ENCODE results near the gene E2F7. TPM values are rescaled to one million over a fixed set of nuclear protein-coding genes. Genes with fewer than 3 reads are reported as not detected.

Gene E2F7
- polyA plus RNA-seq, 1 donor from 2014 or later = 0.48 TPM

DNA sequence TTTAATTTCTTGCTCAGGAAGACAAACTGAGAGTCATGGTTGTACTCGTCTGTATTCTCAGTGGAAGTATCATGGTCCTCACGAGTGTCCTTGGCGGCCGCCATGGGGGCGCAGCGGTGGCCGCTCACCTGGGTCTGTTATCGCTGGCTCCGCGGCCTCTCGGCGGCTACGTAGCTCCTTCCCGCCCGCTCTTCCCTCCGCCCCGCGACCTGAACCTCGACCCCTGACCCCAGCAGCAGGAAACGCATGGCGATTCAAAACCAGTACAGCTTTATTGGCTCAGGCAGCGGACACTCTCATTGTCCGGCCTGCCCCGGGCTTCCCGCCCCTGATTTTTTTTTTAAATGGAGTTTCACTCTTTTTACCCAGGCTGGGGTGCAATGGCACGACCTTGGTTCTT is 80.8 kb downstream of the E2F7 start:
- Histone ChIP-seq H3K9me2 (ENCODE audit: insufficient read depth, low read length) (no peaks in the 10 kb centered on the region), H2AFZ (ENCODE audit: low read depth, low read length) (no peak overlapping the region), H4K20me1 (ENCODE audit: insufficient read depth) (no peaks in the 10 kb centered on the region), H3K36me3 (ENCODE audit: insufficient read depth, low read length) (no peaks in the 10 kb centered on the region), H3K4me3 (ENCODE audit: low read length) (no peak overlapping the region), H3K4me2 (ENCODE audit: low read length) (no peak overlapping the region), H3K9me3 (ENCODE audit: low read length) (no peaks in the 10 kb centered on the region), H3F3A (ENCODE audit: insufficient read depth, low read length, poor library complexity, severe bottlenecking) (no peaks in the 10 kb centered on the region), H3K27me3 (ENCODE audit: insufficient read depth, low read depth, low read length) (no peaks in the 10 kb centered on the region), H3K79me2 (replicated peaks; ENCODE audit: insufficient read depth, low read length) (no peaks in the 10 kb centered on the region), H3K27ac (ENCODE audit: low read length) (no peak overlapping the region), H3K9ac (ENCODE audit: low read length) (no peak overlapping the region)
- no peak for TF ChIP-seq SMC3 (conservative IDR thresholded peaks at IDR 0.05; ENCODE audit: poor library complexity)
- no peak for TF ChIP-seq CTCF (IDR thresholded peaks at IDR 0.05; ENCODE audit: poor library complexity, severe bottlenecking)
- TF ChIP-seq RAD21 (conservative IDR thresholded peaks at IDR 0.05) = no peak
- no peak for TF ChIP-seq POLR2AphosphoS5 (IDR thresholded peaks at IDR 0.05)
- no peak for TF ChIP-seq MXI1 (conservative IDR thresholded peaks at IDR 0.05; ENCODE audit: poor library complexity, severe bottlenecking)
- no peak for TF ChIP-seq EP300 (conservative IDR thresholded peaks at IDR 0.05; ENCODE audit: poor library complexity, severe bottlenecking)
- no peak for TF ChIP-seq EZH2 (IDR thresholded peaks at IDR 0.05; ENCODE audit: borderline replicate concordance, insufficient read depth, low read length, poor library complexity, severe bottlenecking)
- TF ChIP-seq REST (IDR thresholded peaks at IDR 0.05; ENCODE audit: borderline replicate concordance) = no peak
- TF ChIP-seq TAF1 (IDR thresholded peaks at IDR 0.05; ENCODE audit: low read depth) = no peak

GRCh38 chr12:76983420-76983819 is 81.9 kb downstream of the E2F7 start:
- no peaks in the 10 kb centered on the region for H3K36me3 ChIP-seq (ENCODE audit: insufficient read depth, low read length)
- H2AFZ ChIP-seq (ENCODE audit: low read depth, low read length) = no peak overlapping the region
- H3K9ac ChIP-seq (ENCODE audit: low read length) = no peak overlapping the region
- no peak overlapping the region for H3K27ac ChIP-seq (ENCODE audit: low read length)
- no peaks in the 10 kb centered on the region for H3K9me3 ChIP-seq (ENCODE audit: low read length)
- H3K4me2 ChIP-seq (ENCODE audit: low read length) = no peak overlapping the region
- H4K20me1 ChIP-seq (ENCODE audit: insufficient read depth) = no peaks in the 10 kb centered on the region
- H3K4me3 ChIP-seq (ENCODE audit: low read length) = no peak overlapping the region
- no peaks in the 10 kb centered on the region for H3F3A ChIP-seq (ENCODE audit: insufficient read depth, low read length, poor library complexity, severe bottlenecking)
- H3K9me2 ChIP-seq (ENCODE audit: insufficient read depth, low read length) = no peaks in the 10 kb centered on the region
- TF ChIP-seq CTCF (IDR thresholded peaks at IDR 0.05; ENCODE audit: poor library complexity, severe bottlenecking) (no peak), RAD21 (conservative IDR thresholded peaks at IDR 0.05) (no peak), MXI1 (conservative IDR thresholded peaks at IDR 0.05; ENCODE audit: poor library complexity, severe bottlenecking) (no peak), POLR2AphosphoS5 (IDR thresholded peaks at IDR 0.05) (no peak), EZH2 (IDR thresholded peaks at IDR 0.05; ENCODE audit: borderline replicate concordance, insufficient read depth, low read length, poor library complexity, severe bottlenecking) (no peak), TAF1 (IDR thresholded peaks at IDR 0.05; ENCODE audit: low read depth) (no peak), REST (IDR thresholded peaks at IDR 0.05; ENCODE audit: borderline replicate concordance) (no peak), SMC3 (conservative IDR thresholded peaks at IDR 0.05; ENCODE audit: poor library complexity) (no peak), EP300 (conservative IDR thresholded peaks at IDR 0.05; ENCODE audit: poor library complexity, severe bottlenecking) (no peak)
- no peaks in the 10 kb centered on the region for H3K27me3 ChIP-seq (ENCODE audit: insufficient read depth, low read depth, low read length)
- no peaks in the 10 kb centered on the region for H3K79me2 ChIP-seq (replicated peaks; ENCODE audit: insufficient read depth, low read length)

Measured in neural cell (in vitro differentiated cells).